ENCODE data around the gene ADGRD1.

Gene ADGRD1

GRCh38 chr12:131007031-131007739, 53.5 kb downstream of the ADGRD1 start:
- Histone ChIP-seq H3K4me1 (ENCODE audit: insufficient read depth, poor library complexity, severe bottlenecking) (no peaks in the 10 kb centered on the region), H3K4me3 (ENCODE audit: severe bottlenecking) (no peak overlapping the region), H3K27ac (ENCODE audit: poor library complexity, severe bottlenecking) (no peak overlapping the region), H3K36me3 (ENCODE audit: low read depth) (no peaks in the 10 kb centered on the region), H3K27me3 (ENCODE audit: insufficient read depth, poor library complexity, severe bottlenecking) (no peaks in the 10 kb centered on the region), H3K9me3 (ENCODE audit: severe bottlenecking) (no peaks in the 10 kb centered on the region)
- TF ChIP-seq CTCF (IDR thresholded peaks at IDR 0.05; ENCODE audit: poor library complexity, severe bottlenecking), result no peak
- ATAC-seq (ENCODE audit: low read depth), result no peak
- no peak for DNase-seq (ENCODE audit: low spot score)

- Histone ChIP-seq H3K4me1 (ENCODE audit: insufficient read depth, poor library complexity, severe bottlenecking) (no peaks in the 10 kb centered on the region), H3K27ac (ENCODE audit: poor library complexity, severe bottlenecking) (no peak overlapping the region)
Observed at GRCh38 chr12:131007740-131008117, 54.0 kb downstream of the ADGRD1 start.

DNA sequence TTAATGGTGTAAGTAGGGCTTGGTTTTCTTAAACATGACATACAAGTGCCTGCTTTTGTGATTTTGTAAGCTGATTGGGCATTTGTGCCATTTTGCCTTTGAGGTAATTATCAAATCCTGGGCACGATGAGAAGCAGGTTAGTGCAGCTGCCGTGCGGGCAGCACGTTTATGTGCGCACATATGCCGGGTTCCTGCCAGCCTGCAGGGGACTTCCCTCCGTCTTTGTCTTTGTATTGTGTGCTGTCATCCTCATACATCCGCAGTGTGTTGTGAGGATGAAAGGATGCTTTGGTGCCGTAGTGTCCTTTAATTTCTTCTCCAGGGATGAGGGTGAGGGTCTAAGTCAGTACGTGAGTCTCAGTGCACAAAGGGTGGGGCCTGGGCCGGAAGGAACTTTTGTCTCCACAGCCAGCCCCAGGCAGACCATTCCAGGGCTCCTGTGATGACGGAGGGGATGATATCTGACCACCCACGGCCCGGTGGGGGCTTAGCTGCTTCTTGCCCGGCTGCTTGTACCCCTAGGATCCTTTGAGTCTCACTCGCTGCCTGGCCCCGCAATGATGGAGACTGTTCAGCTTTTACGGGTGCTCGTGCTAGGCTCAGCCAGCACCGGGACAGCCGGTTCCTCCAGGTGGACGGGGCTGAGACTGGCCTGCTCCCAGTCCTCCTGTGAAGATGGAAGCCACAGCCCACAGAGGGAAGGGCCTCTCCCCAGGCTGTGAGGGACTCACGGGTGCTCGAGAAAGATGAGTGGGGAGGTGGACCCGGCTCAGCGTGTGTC, 54.6 kb downstream of the ADGRD1 start:
- ATAC-seq (ENCODE audit: low read depth) (no peak), DNase-seq (ENCODE audit: low spot score) (no peak)
- TF ChIP-seq CTCF (IDR thresholded peaks at IDR 0.05; ENCODE audit: poor library complexity, severe bottlenecking), result no peak
- Histone ChIP-seq H3K27ac (ENCODE audit: poor library complexity, severe bottlenecking) (no peak overlapping the region), H3K4me3 (ENCODE audit: severe bottlenecking) (no peak overlapping the region), H3K9me3 (ENCODE audit: severe bottlenecking) (no peaks in the 10 kb centered on the region), H3K27me3 (ENCODE audit: insufficient read depth, poor library complexity, severe bottlenecking) (no peaks in the 10 kb centered on the region), H3K36me3 (ENCODE audit: low read depth) (no peaks in the 10 kb centered on the region), H3K4me1 (ENCODE audit: insufficient read depth, poor library complexity, severe bottlenecking) (no peaks in the 10 kb centered on the region)

More at GRCh38 chr12:131007740-131008117, 54.0 kb downstream of the ADGRD1 start:
- DNase-seq (ENCODE audit: low spot score) (no peak), ATAC-seq (ENCODE audit: low read depth) (no peak)
- no peaks in the 10 kb centered on the region for H3K9me3 ChIP-seq (ENCODE audit: severe bottlenecking)
- H3K4me3 ChIP-seq (ENCODE audit: severe bottlenecking), result no peak overlapping the region
- H3K36me3 ChIP-seq (ENCODE audit: low read depth), result no peaks in the 10 kb centered on the region
- no peaks in the 10 kb centered on the region for H3K27me3 ChIP-seq (ENCODE audit: insufficient read depth, poor library complexity, severe bottlenecking)
- TF ChIP-seq CTCF (IDR thresholded peaks at IDR 0.05; ENCODE audit: poor library complexity, severe bottlenecking), result no peak

- H3K27ac ChIP-seq (ENCODE audit: poor library complexity, severe bottlenecking), result no peak overlapping the region
- ATAC-seq (ENCODE audit: low read depth), result no peak
- H3K4me1 ChIP-seq (ENCODE audit: insufficient read depth, poor library complexity, severe bottlenecking), result no peaks in the 10 kb centered on the region
- no peaks in the 10 kb centered on the region for H3K9me3 ChIP-seq (ENCODE audit: severe bottlenecking)
- DNase-seq (ENCODE audit: low spot score), result peak; percentile 24
- H3K27me3 ChIP-seq (ENCODE audit: insufficient read depth, poor library complexity, severe bottlenecking), result no peaks in the 10 kb centered on the region
- H3K36me3 ChIP-seq (ENCODE audit: low read depth), result no peaks in the 10 kb centered on the region
- no peak for TF ChIP-seq CTCF (IDR thresholded peaks at IDR 0.05; ENCODE audit: poor library complexity, severe bottlenecking)
- no peak overlapping the region for H3K4me3 ChIP-seq (ENCODE audit: severe bottlenecking)
Observed at GRCh38 chr12:131008913-131009270, 55.2 kb downstream of the ADGRD1 start.
